ENCODE results near the gene GTF3C6. TPM values are rescaled to one million over a fixed set of nuclear protein-coding genes. Genes with fewer than 3 reads are reported as not detected.

Gene GTF3C6
- total RNA-seq, 1 donor from 2014 or later: 25.5 TPM

Other genes starting within 250 kb of the GTF3C6 start
- gene CDK19, start 143.2 kb upstream of the GTF3C6 start, total RNA-seq: 10.6 TPM
- gene AMD1, start 83.9 kb upstream of the GTF3C6 start, total RNA-seq: 58.2 TPM
- gene RPF2, start 23.3 kb downstream of the GTF3C6 start, total RNA-seq: 11.0 TPM
- 5.4 TPM for gene SLC16A10, start 128.8 kb downstream of the GTF3C6 start, total RNA-seq